ENCODE measurements around the gene HTR2B.

- TF ChIP-seq CTCF (IDR thresholded peaks at IDR 0.05) (no peak), POLR2AphosphoS5 (IDR thresholded peaks at IDR 0.05) (no peak), POLR2A (IDR thresholded peaks at IDR 0.05) (no peak)
Observed at GRCh38 chr2:231118614-231118942, 6.3 kb downstream of the HTR2B start.
